H9 (cell line): ENCODE data around the gene FZD10. TPM values are rescaled to one million over a fixed set of nuclear protein-coding genes. Genes with fewer than 3 reads are reported as not detected.

Experiments used
- DNase-seq: peaks from one replicate; pipeline ENCODE4 v3.0.0-alpha.2; 2017
- H2AFZ ChIP-seq: one replicate; pipeline ENCODE4 v1.6.1; 2013; ENCODE audit warnings: mild to moderate bottlenecking, low read length, control low read depth, moderate library complexity
- H2AK5ac ChIP-seq: 2 replicates; pipeline ENCODE4 v1.6.1; 2013; ENCODE audit warnings: low read length, control low read depth, mixed read lengths; ENCODE audit not compliant: insufficient read length
- H2BK120ac ChIP-seq: one replicate; pipeline ENCODE4 v1.6.1; 2013; ENCODE audit warnings: low read depth, mild to moderate bottlenecking, low read length, control low read depth, inconsistent platforms; ENCODE audit not compliant: poor library complexity, severe bottlenecking
- H2BK12ac ChIP-seq: 2 replicates; pipeline ENCODE4 v1.6.1; 2013; ENCODE audit warnings: low read length, control low read depth, mixed read lengths, low read depth; ENCODE audit not compliant: insufficient read length
- H2BK15ac ChIP-seq: 2 replicates; pipeline ENCODE4 v1.6.1; 2013; ENCODE audit warnings: low read depth, low read length, control low read depth
- H2BK20ac ChIP-seq: one replicate; pipeline ENCODE4 v1.6.1; 2013; ENCODE audit warnings: low read depth, mild to moderate bottlenecking, low read length, control low read depth, inconsistent platforms; ENCODE audit not compliant: poor library complexity, severe bottlenecking
- H2BK5ac ChIP-seq: 2 replicates; pipeline ENCODE4 v1.6.1; 2013; ENCODE audit warnings: low read length, control low read depth, mixed read lengths; ENCODE audit not compliant: insufficient read length
- H3K14ac ChIP-seq: 2 replicates; pipeline ENCODE4 v1.6.1; 2013; ENCODE audit warnings: low read length, control low read depth; ENCODE audit not compliant: insufficient read depth
- H3K18ac ChIP-seq: 2 replicates; pipeline ENCODE4 v1.6.1; 2013; ENCODE audit warnings: low read depth, mild to moderate bottlenecking, mixed read lengths, low read length, control low read depth; ENCODE audit not compliant: insufficient read length
- H3K23ac ChIP-seq: 2 replicates; pipeline ENCODE4 v1.6.1; 2013; ENCODE audit warnings: low read length, control low read depth, mixed read lengths, low read depth; ENCODE audit not compliant: insufficient read length
- H3K23me2 ChIP-seq: 2 replicates; pipeline ENCODE4 v1.6.1; 2013; ENCODE audit warnings: low read depth, mild to moderate bottlenecking, mixed read lengths, low read length, control low read depth; ENCODE audit not compliant: insufficient read length, poor library complexity, severe bottlenecking
- H3K27ac ChIP-seq: 2 replicates; pipeline ENCODE4 v1.5.1; 2013; ENCODE audit warnings: low read length, control low read depth, mixed read lengths, low read depth; ENCODE audit not compliant: insufficient read length
- H3K27me3 ChIP-seq: 2 replicates; pipeline ENCODE4 v1.6.1; 2013; ENCODE audit warnings: low read length, control low read depth, inconsistent platforms; ENCODE audit not compliant: insufficient read depth
- H3K4ac ChIP-seq: 2 replicates; pipeline ENCODE4 v1.6.1; 2013; ENCODE audit warnings: low read depth, mild to moderate bottlenecking, control low read depth, inconsistent platforms, low read length, moderate library complexity
- H3K4me1 ChIP-seq: 2 replicates; pipeline ENCODE4 v1.6.1; 2013; ENCODE audit warnings: low read length, control low read depth, inconsistent platforms; ENCODE audit not compliant: insufficient read depth
- H3K4me2 ChIP-seq: 2 replicates; pipeline ENCODE4 v1.6.1; 2013; ENCODE audit warnings: low read length, control low read depth, mixed read lengths; ENCODE audit not compliant: insufficient read length, insufficient read depth
- H3K56ac ChIP-seq: 2 replicates; pipeline ENCODE4 v1.6.1; 2013; ENCODE audit warnings: low read depth, mild to moderate bottlenecking, mixed read lengths, low read length, control low read depth; ENCODE audit not compliant: insufficient read length
- H3K79me1 ChIP-seq: 2 replicates; pipeline ENCODE4 v1.6.1; 2013; ENCODE audit warnings: low read depth, mild to moderate bottlenecking, moderate library complexity, low read length, control low read depth, inconsistent platforms; ENCODE audit not compliant: insufficient read depth, poor library complexity, severe bottlenecking
- H3K79me2 ChIP-seq: 2 replicates; pipeline ENCODE4 v1.6.1; 2013; ENCODE audit warnings: low read length, control low read depth, inconsistent platforms; ENCODE audit not compliant: insufficient read depth
- H3K9ac ChIP-seq: 2 replicates; pipeline ENCODE4 v1.6.1; 2013; ENCODE audit warnings: low read length, control low read depth, mixed read lengths; ENCODE audit not compliant: insufficient read length; ENCODE audit errors: extremely low read depth
- H3K9me3 ChIP-seq: one replicate; pipeline ENCODE4 v1.6.1; 2013; ENCODE audit warnings: low read depth, low read length, inconsistent platforms; ENCODE audit not compliant: control insufficient read depth
- H3T11ph ChIP-seq: one replicate; pipeline ENCODE4 v1.6.1; 2013; ENCODE audit warnings: mild to moderate bottlenecking, low read length, control low read depth, inconsistent platforms
- H4K20me1 ChIP-seq: one replicate; pipeline ENCODE4 v1.6.1; 2013; ENCODE audit not compliant: control insufficient read depth, insufficient read length, insufficient read depth
- H4K5ac ChIP-seq: 2 replicates; pipeline ENCODE4 v1.6.1; 2013; ENCODE audit warnings: low read depth, mild to moderate bottlenecking, mixed read lengths, low read length, control low read depth; ENCODE audit not compliant: insufficient read length
- H4K8ac ChIP-seq: replicated peaks from 2 replicates; pipeline ENCODE4 v1.6.1; 2013; ENCODE audit warnings: low read length, control low read depth, mixed read lengths, low read depth; ENCODE audit not compliant: insufficient read length
- H4K91ac ChIP-seq: 2 replicates; pipeline ENCODE4 v1.6.1; 2013; ENCODE audit warnings: low read depth, mild to moderate bottlenecking, moderate library complexity, mixed read lengths, low read length, control low read depth; ENCODE audit not compliant: insufficient read length
- H3K27ac Mint-ChIP-seq, 3 experiments: 2 replicates in 2 of 3; 3 replicates in 1 of 3; pipeline ENCODE4 v1.8.0; 2020 to 2021; ENCODE audit warnings: mixed read lengths in 3 of 3, mild to moderate bottlenecking in 1 of 3, moderate library complexity in 1 of 3
- H3K27me3 Mint-ChIP-seq: 2 replicates; pipeline ENCODE4 v1.8.0; 2021; ENCODE audit warnings: low read depth, mild to moderate bottlenecking, moderate library complexity, mixed read lengths
- H3K36me3 Mint-ChIP-seq, 3 experiments: 2 replicates in 2 of 3; 3 replicates in 1 of 3; pipeline ENCODE4 v1.8.0; 2020 to 2021; ENCODE audit warnings: low read depth in 3 of 3, mixed read lengths in 3 of 3; ENCODE audit not compliant: insufficient read depth in 1 of 3
- H3K4me1 Mint-ChIP-seq, 2 experiments: 2 replicates each; pipeline ENCODE4 v1.8.0; 2020; ENCODE audit warnings: mixed read lengths in 2 of 2
- H3K4me3 Mint-ChIP-seq, 2 experiments: 2 replicates in 1 of 2; 3 replicates in 1 of 2; pipeline ENCODE4 v1.8.0; 2020 to 2021; ENCODE audit warnings: mild to moderate bottlenecking in 2 of 2, mixed read lengths in 2 of 2, moderate library complexity in 1 of 2
- H3K9me3 Mint-ChIP-seq, 2 experiments: 2 replicates in 1 of 2; 3 replicates in 1 of 2; pipeline ENCODE4 v1.8.0; 2020; ENCODE audit warnings: mild to moderate bottlenecking in 2 of 2, mixed read lengths in 2 of 2, moderate library complexity in 1 of 2
- WGBS: extraction: QIAGEN DNeasy Blood & Tissue Kit; methylation state at CpG from one replicate; pipeline ENCODE4 v1.1.7; 2013; ENCODE audit warnings: missing lambda C conversion rate, low lambda C conversion rate, mixed read lengths; ENCODE audit not compliant: insufficient read length; ENCODE audit errors: extremely low coverage; 5-methylcytosine and 5-hydroxymethylcytosine counted together
- total RNA-seq: library from RNA; stranded (reverse); gene quantifications from 2 replicates; pipeline ENCODE4 v1.2.1, GENCODE V29; 2021
- TF ChIP-seq, protein P1 (sequence below): fragments of 200-600 bp; sonication (generic); conservative IDR thresholded peaks from 3 replicates; pipeline ENCODE4 v1.8.0; 2021; ENCODE audit warnings: antibody characterized with exemption, mild to moderate bottlenecking

The FZD10 gene
- total RNA-seq, 1 experiment from 2014 or later, result 1.0 TPM

DNA sequence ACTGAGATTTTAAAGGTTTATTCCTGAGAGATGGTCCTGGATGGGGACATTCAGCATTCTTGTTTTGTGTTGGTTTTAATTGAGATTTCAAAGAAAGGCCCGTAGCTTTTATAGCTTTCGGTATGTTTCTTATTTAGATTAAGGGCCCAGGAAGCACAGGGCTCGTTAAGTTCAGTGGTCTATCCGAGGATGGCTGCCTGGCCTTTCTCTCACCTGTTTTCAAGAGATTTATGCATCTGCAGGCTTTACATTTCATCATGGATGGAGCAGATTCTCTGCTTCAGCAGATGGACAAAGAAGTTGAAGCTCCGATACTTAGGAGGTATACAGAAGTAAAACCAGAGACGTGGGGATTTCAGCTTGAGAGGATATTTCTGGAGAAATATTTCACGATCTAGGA, 16.0 kb downstream of the FZD10 start:
- Histone ChIP-seq H2BK12ac (no peak overlapping the region), H3K14ac (no peak overlapping the region), H3K4me2 (no peak overlapping the region), H2BK15ac (no peak overlapping the region), H2BK20ac (no peak overlapping the region), H4K20me1 (no peaks in the 10 kb centered on the region), H3K23me2 (no peaks in the 10 kb centered on the region), H4K91ac (no peak overlapping the region), H3K27me3 (no peaks in the 10 kb centered on the region; the same call in 1 of the 2 replicates), H3K56ac (no peak overlapping the region), H3K4ac (no peak overlapping the region), H3K4me1 (no peaks in the 10 kb centered on the region), H4K5ac (no peak overlapping the region), H2BK5ac (no peak overlapping the region), H3K79me2 (no peaks in the 10 kb centered on the region), H3K18ac (no peak overlapping the region), H4K8ac (no peak overlapping the region), H3K9me3 (no peaks in the 10 kb centered on the region), H3K27ac (no peak overlapping the region), H3K9ac (no peak overlapping the region), H3K23ac (no peak overlapping the region), H2BK120ac (no peak overlapping the region), H2AFZ (no peak overlapping the region), H2AK5ac (no peak overlapping the region), H3T11ph (no peak overlapping the region), H3K79me1 (no peaks in the 10 kb centered on the region)
- WGBS, result no CpG with 5 or more reads among the region's 7 CpGs
- DNase-seq, result no peak
- H3K27ac Mint-ChIP-seq, result no peak overlapping the region
- H3K4me3 Mint-ChIP-seq, result no peak overlapping the region
- peaks cover 10 to 13% of the 10 kb centered on the region in 2 experiments; a peak in 3 of 4 replicates for H3K4me1 Mint-ChIP-seq
- H3K27me3 Mint-ChIP-seq, result peaks cover 87% of the 10 kb centered on the region
- peaks cover 0 to 5% of the 10 kb centered on the region in 2 experiments; a peak in 4 of 5 replicates for H3K9me3 Mint-ChIP-seq
- no peaks in the 10 kb centered on the region; a peak in 1 of 7 replicates for H3K36me3 Mint-ChIP-seq
- TF ChIP-seq, protein P1, sequence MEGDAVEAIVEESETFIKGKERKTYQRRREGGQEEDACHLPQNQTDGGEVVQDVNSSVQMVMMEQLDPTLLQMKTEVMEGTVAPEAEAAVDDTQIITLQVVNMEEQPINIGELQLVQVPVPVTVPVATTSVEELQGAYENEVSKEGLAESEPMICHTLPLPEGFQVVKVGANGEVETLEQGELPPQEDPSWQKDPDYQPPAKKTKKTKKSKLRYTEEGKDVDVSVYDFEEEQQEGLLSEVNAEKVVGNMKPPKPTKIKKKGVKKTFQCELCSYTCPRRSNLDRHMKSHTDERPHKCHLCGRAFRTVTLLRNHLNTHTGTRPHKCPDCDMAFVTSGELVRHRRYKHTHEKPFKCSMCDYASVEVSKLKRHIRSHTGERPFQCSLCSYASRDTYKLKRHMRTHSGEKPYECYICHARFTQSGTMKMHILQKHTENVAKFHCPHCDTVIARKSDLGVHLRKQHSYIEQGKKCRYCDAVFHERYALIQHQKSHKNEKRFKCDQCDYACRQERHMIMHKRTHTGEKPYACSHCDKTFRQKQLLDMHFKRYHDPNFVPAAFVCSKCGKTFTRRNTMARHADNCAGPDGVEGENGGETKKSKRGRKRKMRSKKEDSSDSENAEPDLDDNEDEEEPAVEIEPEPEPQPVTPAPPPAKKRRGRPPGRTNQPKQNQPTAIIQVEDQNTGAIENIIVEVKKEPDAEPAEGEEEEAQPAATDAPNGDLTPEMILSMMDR, result no peak
